ENCODE data around the gene CACNA2D3. TPM values are rescaled to one million over a fixed set of nuclear protein-coding genes. Genes with fewer than 3 reads are reported as not detected.

The CACNA2D3 gene
- total RNA-seq, 1 experiment from 2014 or later: not detected

DNA sequence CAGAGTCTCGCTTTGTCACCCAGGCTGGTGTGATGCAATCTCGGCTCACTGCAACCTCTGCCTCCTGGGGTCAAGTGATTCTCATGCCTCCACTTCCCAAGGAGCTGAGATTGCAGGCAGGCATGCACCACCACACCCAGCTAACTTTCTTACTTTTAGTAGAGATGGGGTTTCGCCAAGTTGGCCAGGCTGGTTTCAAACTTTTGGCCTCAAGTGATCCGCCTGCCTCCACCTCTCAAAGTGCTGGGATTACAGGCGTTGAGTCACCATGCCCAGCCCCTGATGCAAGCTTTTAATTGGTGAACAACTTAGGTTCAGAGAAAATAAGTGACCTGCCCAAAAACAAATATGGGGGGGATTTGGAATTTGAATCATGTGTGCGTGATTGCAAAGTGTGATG, 559.4 kb downstream of the CACNA2D3 start:
- H3K4me1 ChIP-seq: no peaks in the 10 kb centered on the region
- no peak overlapping the region for H3K4me3 ChIP-seq (ENCODE audit: low read depth, low read length)
- no peaks in the 10 kb centered on the region for H3K4me1 Mint-ChIP-seq (ENCODE audit: low read depth, unreplicated experiment)
- BruUV-seq (replicated peaks): no TSS peak
- ChIA-PET POLR2A (no interaction called here), CTCF (no interaction called here)
- no peak for DNase-seq
- no peaks in the 10 kb centered on the region for H3K9me3 ChIP-seq
- no peaks in the 10 kb centered on the region for H3K36me3 Mint-ChIP-seq (ENCODE audit: insufficient read depth, unreplicated experiment)
- no peak overlapping the region for H3K4me3 Mint-ChIP-seq (ENCODE audit: unreplicated experiment)
- H3K27me3 ChIP-seq (replicated peaks; ENCODE audit: control insufficient read depth, insufficient read depth, low read length): no peaks in the 10 kb centered on the region
- H3K27me3 Mint-ChIP-seq (ENCODE audit: insufficient read depth, unreplicated experiment): peaks cover 14% of the 10 kb centered on the region
- TF ChIP-seq, protein P1, sequence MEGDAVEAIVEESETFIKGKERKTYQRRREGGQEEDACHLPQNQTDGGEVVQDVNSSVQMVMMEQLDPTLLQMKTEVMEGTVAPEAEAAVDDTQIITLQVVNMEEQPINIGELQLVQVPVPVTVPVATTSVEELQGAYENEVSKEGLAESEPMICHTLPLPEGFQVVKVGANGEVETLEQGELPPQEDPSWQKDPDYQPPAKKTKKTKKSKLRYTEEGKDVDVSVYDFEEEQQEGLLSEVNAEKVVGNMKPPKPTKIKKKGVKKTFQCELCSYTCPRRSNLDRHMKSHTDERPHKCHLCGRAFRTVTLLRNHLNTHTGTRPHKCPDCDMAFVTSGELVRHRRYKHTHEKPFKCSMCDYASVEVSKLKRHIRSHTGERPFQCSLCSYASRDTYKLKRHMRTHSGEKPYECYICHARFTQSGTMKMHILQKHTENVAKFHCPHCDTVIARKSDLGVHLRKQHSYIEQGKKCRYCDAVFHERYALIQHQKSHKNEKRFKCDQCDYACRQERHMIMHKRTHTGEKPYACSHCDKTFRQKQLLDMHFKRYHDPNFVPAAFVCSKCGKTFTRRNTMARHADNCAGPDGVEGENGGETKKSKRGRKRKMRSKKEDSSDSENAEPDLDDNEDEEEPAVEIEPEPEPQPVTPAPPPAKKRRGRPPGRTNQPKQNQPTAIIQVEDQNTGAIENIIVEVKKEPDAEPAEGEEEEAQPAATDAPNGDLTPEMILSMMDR (IDR thresholded peaks at IDR 0.05; ENCODE audit: insufficient read depth in 1 of 2, low read depth in 1 of 2, low read length in 1 of 2, severe bottlenecking in 1 of 2, unreplicated experiment in 1 of 2): no peak
- H3K27ac Mint-ChIP-seq (ENCODE audit: unreplicated experiment): no peak overlapping the region
- H3K9me3 Mint-ChIP-seq (ENCODE audit: unreplicated experiment): peaks cover 6% of the 10 kb centered on the region
- intact Hi-C loops (cut with micrococcal nuclease; ENCODE audit: unreplicated experiment): no loop called here
- no peaks in the 10 kb centered on the region for H3K36me3 ChIP-seq (ENCODE audit: control insufficient read depth, insufficient read depth, low read length)

DNA sequence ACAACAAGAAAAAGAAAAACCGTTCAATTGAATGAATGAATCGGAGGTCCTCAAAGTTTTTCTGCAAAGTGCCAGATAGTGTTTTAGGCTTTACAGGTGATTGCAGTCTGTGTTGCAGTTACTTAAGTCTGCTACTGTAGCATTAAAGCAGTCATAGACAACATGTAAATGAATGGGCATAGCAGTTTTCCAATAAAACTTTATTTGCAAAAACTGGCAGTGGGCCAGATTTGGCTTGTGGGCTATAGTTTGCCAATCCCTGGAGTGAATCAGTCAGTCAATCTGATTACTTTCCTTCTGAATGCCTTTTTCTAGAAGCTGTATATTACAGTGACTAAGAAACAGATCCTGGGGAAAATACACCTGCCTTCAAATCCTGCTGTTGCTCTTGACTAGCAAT, 562.9 kb downstream of the CACNA2D3 start:
- Mint-ChIP-seq H3K4me1 (ENCODE audit: low read depth, unreplicated experiment) (no peaks in the 10 kb centered on the region), H3K27ac (ENCODE audit: unreplicated experiment) (no peak overlapping the region), H3K36me3 (ENCODE audit: insufficient read depth, unreplicated experiment) (no peaks in the 10 kb centered on the region), H3K4me3 (ENCODE audit: unreplicated experiment) (no peak overlapping the region), H3K27me3 (ENCODE audit: insufficient read depth, unreplicated experiment) (peaks cover 7% of the 10 kb centered on the region), H3K9me3 (ENCODE audit: unreplicated experiment) (no peaks in the 10 kb centered on the region)
- Histone ChIP-seq H3K36me3 (ENCODE audit: control insufficient read depth, insufficient read depth, low read length) (no peaks in the 10 kb centered on the region), H3K9me3 (no peaks in the 10 kb centered on the region), H3K27me3 (replicated peaks; ENCODE audit: control insufficient read depth, insufficient read depth, low read length) (no peaks in the 10 kb centered on the region), H3K4me1 (no peaks in the 10 kb centered on the region), H3K4me3 (ENCODE audit: low read depth, low read length) (no peak overlapping the region)
- intact Hi-C loops (cut with micrococcal nuclease; ENCODE audit: unreplicated experiment): no loop called here
- CTCF ChIA-PET: no interaction called here
- DNase-seq: no peak
- TF ChIP-seq, protein P1 (IDR thresholded peaks at IDR 0.05; ENCODE audit: insufficient read depth in 1 of 2, low read depth in 1 of 2, low read length in 1 of 2, severe bottlenecking in 1 of 2, unreplicated experiment in 1 of 2): no peak
- BruUV-seq (replicated peaks): no TSS peak
- POLR2A ChIA-PET: no interaction called here

GRCh38 chr3:54691289-54691771, 569.0 kb downstream of the CACNA2D3 start:
- H3K27me3 ChIP-seq (replicated peaks; ENCODE audit: control insufficient read depth, insufficient read depth, low read length): no peaks in the 10 kb centered on the region
- no peaks in the 10 kb centered on the region for H3K36me3 ChIP-seq (ENCODE audit: control insufficient read depth, insufficient read depth, low read length)
- BruUV-seq (replicated peaks): no TSS peak
- H3K27me3 Mint-ChIP-seq (ENCODE audit: insufficient read depth, unreplicated experiment): no peaks in the 10 kb centered on the region
- ChIA-PET POLR2A (no interaction called here), CTCF (no interaction called here)
- H3K4me3 ChIP-seq (ENCODE audit: low read depth, low read length): no peak overlapping the region
- TF ChIP-seq, protein P1 (IDR thresholded peaks at IDR 0.05; ENCODE audit: insufficient read depth in 1 of 2, low read depth in 1 of 2, low read length in 1 of 2, severe bottlenecking in 1 of 2, unreplicated experiment in 1 of 2): no peak
- no peak for DNase-seq
- no peaks in the 10 kb centered on the region for H3K9me3 ChIP-seq
- no peak overlapping the region for H3K4me3 Mint-ChIP-seq (ENCODE audit: unreplicated experiment)
- no peaks in the 10 kb centered on the region for H3K4me1 Mint-ChIP-seq (ENCODE audit: low read depth, unreplicated experiment)
- H3K27ac Mint-ChIP-seq (ENCODE audit: unreplicated experiment): no peak overlapping the region
- no peaks in the 10 kb centered on the region for H3K9me3 Mint-ChIP-seq (ENCODE audit: unreplicated experiment)
- no peaks in the 10 kb centered on the region for H3K36me3 Mint-ChIP-seq (ENCODE audit: insufficient read depth, unreplicated experiment)
- intact Hi-C loops (cut with micrococcal nuclease; ENCODE audit: unreplicated experiment): no loop called here
- H3K4me1 ChIP-seq: no peaks in the 10 kb centered on the region

Measured in Caco-2 (cell line).